GM19035 (cell line): ENCODE measurements around the gene OPCML.

Experiments
- ATAC-seq: cut with Tn5 transposase; IDR thresholded peaks from one replicate; pipeline ENCODE4 v1.9.1; 2021; ENCODE audit not compliant: unreplicated experiment

OPCML gene

GRCh38 chr11:133305208-133305956 is 226.9 kb downstream of the OPCML start:
- no peak for ATAC-seq

- no peak for ATAC-seq
Observed at GRCh38 chr11:133303262-133303661, 229.0 kb downstream of the OPCML start.

GRCh38 chr11:133302056-133302455 is 230.2 kb downstream of the OPCML start:
- no peak for ATAC-seq

GRCh38 chr11:133300666-133301065 is 231.6 kb downstream of the OPCML start:
- no peak for ATAC-seq

GRCh38 chr11:133291780-133292179 is 240.5 kb downstream of the OPCML start:
- ATAC-seq = no peak

GRCh38 chr11:133285359-133285758 is 246.9 kb downstream of the OPCML start:
- no peak for ATAC-seq

- ATAC-seq = no peak
Observed at GRCh38 chr11:133284156-133284555, 248.1 kb downstream of the OPCML start.

GRCh38 chr11:133277886-133278285 is 254.4 kb downstream of the OPCML start:
- ATAC-seq = no peak

GRCh38 chr11:133271871-133272776 is 260.2 kb downstream of the OPCML start:
- ATAC-seq = no peak

GRCh38 chr11:133271206-133271605 is 261.1 kb downstream of the OPCML start:
- ATAC-seq = no peak

- peak; percentile 96 for ATAC-seq
Observed at GRCh38 chr11:133269267-133269666, 263.0 kb downstream of the OPCML start.

- no peak for ATAC-seq
Observed at GRCh38 chr11:133266986-133267385, 265.3 kb downstream of the OPCML start.

GRCh38 chr11:133265530-133266035 is 266.7 kb downstream of the OPCML start:
- no peak for ATAC-seq

- no peak for ATAC-seq
Observed at GRCh38 chr11:133263332-133263731, 269.0 kb downstream of the OPCML start.

- no peak for ATAC-seq
Observed at GRCh38 chr11:133258751-133259150, 273.6 kb downstream of the OPCML start.

- ATAC-seq = no peak
Observed at GRCh38 chr11:133254601-133255000, 277.7 kb downstream of the OPCML start.

GRCh38 chr11:133253570-133253969 is 278.7 kb downstream of the OPCML start:
- no peak for ATAC-seq

GRCh38 chr11:133251841-133252240 is 280.5 kb downstream of the OPCML start:
- ATAC-seq = no peak

GRCh38 chr11:133249530-133249929 is 282.8 kb downstream of the OPCML start:
- ATAC-seq = no peak

- ATAC-seq = no peak
Observed at GRCh38 chr11:133249065-133249464, 283.2 kb downstream of the OPCML start.

GRCh38 chr11:133243832-133244231 is 288.5 kb downstream of the OPCML start:
- no peak for ATAC-seq
